Stimulated activated CD4-positive, alpha-beta T cell treated with anti-CD3 and anti-CD28 coated beads, Interleukin-12 subunit alpha, Interleukin-12 subunit beta, amount 100 ng/mL, for 48 hours (primary cell): ENCODE results near the gene MACROH2A1.
A peak's percentile ranks its signal among the peaks of the same experiment; 100 is the strongest.

ENCODE experiments used
- DNase-seq, 3 donors: peaks; one replicate each; pipeline ENCODE4 v3.0.0-alpha.2; 2020; ENCODE audit warnings: low read depth in 2 of 3, low spot score in 1 of 3

Gene MACROH2A1

DNA sequence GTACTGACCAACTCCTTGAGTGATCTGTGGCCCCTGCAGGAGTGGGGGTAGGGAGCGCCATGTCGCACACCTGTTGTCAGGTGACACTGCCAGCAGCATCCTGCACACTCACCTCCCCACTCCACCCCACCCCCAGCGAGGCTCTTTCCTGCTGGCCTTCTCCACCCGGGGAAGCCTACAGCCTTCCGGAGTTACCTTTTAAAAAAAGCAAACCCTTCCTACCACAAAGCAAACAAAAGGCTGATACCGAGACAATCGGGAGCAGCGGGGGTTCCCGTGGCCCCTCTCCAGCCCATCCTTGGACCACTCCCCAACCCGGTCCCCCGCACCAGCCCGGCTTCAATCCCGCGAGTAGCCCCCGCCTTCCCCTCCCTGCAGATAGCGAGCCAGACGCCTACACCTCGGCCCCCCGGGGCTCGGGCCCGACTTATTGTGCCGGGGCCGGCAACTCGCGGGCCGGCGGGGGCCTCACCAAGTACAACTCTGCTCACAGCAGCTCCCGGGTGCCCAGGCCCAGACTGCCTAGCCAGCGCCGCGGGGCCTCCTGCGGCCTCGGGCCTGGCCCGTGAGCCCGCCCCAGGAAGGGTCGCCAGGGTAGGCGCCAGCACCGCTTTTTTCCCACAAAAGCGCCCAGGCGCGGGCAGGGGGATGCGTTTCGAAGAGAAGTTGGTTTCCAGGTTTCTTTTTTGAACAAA, 724 bp downstream of the MACROH2A1 start:
- DNase-seq, result peak in 2 of 3 donors; percentile 20 to 30

DNA sequence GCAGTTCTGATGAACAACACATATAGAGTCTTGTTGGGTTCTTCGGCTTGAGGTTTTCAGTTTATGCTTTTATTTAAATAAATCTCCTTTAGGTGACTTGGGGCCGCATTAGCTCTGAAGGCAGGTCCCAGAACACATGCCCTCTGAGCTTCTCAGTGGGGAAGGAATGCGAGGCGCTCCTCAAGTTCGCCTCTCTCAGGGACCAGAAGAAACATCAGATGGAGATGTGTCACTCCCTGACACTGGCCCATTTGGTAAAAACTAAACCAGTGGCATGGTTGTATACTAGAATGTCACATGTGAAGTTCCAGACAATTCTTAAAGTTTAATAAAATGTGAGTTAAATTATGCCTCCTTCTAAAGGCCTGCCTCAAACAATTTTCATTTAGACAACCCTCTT, 1.9 kb downstream of the MACROH2A1 start:
- DNase-seq, result no peak

DNA sequence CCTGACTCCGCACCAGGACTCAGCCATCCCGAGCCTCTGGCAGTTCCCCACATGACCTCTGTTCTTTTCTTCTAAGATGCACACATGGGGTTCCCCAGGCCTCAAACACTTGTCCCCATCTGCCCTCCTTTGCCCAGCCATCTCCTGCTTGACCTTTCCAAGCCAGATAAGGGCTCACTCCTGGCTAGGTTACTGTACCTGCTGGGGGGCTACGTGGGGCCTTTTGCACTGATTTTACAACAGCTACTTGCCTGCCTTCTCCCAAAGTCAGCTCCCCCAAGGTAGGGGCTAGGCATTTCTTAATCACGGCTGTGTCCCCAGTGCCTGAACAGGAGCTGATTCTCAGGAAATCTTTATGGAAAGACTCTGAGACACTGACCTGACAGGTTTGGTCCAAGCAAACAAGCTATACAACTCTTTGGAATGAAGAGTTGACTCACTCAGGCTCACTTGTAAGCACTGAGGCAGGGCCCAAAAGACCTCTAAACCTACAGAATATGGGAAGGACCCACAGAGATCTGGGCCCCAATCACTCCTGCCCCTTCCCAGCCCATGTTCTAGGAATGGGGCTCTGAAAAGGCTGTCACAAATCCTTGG, 2.5 kb downstream of the MACROH2A1 start:
- no peak for DNase-seq

DNA sequence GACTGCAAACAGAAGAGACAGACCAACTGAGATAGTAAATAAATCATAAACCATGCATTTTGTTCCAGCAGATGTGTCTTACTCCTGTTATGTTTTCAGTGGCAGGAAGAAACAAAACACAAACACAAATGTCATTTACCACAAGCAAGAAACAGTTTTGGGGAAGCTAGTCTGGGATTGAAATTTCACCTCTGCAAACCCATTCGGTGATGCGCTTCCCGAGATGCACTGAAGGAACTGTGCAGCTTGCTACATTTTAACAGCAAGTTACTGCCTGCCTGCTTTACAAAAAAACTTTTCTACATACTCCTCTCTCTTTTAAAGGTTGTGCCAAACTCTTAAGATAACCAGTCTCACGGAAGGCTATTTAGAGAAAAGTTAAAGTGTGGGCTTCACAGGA, 3.2 kb downstream of the MACROH2A1 start:
- DNase-seq, result no peak

DNA sequence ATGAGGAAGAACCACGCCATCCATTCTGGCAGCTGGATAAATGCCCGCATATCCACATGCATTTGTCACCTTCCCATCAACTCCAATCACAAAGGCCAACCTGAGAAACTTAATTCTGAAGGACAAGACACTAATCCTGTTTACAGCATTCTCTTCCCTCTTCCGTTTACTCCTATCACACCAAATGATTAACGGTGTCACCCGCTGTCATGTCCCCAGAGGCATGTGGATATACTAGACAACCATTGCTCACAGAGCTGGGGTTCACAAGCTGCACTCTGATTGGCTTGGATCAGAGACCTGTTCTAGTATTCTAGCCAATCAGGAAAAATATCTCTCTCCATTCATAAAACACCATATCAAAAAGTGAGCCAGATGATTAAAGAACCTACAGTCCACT, 3.6 kb downstream of the MACROH2A1 start:
- DNase-seq, result no peak

DNA sequence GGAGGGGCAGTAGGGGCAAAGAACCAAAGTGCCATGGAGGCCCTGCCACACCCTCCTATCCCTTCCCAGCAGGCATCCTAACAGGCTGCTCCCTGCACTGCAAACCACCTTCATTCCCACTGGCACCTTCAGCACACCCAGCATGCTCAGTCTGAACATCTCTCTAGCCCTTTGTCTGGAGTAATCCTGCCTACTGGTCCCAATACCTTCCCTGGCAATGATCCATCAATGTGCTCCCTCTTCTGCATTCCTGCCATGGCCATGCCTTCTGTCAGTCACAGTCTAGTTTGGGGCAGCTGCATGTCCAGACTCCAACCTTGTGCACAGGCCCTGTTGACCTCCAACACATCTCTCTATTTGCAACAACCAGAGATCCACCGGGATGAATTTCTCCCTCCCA, 4.9 kb downstream of the MACROH2A1 start:
- DNase-seq, result no peak

DNA sequence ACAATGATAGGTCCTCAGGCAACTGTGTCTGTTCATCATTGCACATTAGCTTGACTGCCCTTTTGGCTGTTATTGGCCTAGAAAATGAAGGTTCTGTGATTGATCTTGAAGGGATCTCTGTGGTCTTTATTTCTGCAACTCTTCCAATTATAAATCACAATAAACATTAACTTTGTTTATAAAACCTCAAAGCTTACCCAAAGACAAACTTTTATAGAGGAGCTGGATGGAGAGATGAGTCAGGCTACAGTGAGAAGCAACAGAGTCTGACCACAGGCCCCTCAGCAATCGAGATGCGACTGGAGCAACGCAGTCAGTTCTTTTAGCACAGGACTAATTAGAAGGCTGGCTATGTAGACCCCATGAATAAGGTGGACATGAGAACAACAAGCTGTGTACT, 5.3 kb downstream of the MACROH2A1 start:
- no peak for DNase-seq

DNA sequence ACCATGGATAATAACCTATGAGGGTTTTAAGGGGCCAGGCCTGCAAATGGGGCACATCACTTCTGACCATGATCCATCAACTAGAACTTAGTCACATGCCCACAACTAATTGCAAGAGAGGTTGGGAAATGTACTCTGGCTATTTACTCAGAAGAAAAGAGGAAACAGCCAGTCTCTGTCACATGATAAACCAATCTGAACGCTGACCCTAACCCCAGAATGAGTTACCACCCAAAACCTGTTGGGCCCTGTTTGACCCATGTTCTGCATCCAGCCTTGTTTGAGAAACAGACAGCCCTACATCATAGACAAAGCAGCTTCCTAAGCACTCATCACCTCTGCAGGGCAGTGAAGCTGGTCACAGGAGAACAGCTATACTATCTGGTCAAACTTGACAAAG, 5.8 kb downstream of the MACROH2A1 start:
- DNase-seq, result no peak

DNA sequence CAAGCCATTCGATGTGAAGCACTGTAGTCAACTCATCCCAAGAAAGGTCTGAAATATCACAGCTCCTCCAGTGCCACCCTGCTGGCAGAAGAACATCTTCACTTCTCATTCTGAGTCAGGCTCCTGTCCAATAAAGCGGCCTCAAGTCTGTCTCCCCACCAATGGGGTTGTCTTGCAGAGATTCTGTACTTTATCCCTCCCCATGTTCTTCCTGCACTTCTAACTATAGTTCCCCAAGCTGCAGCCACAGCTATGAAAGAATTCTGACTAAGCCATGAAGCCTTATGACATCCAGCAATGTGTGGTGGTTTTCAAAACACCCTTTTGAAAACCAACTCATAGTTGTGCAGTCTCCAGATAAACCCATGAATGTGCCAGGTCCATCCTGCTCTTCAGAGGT, 6.8 kb downstream of the MACROH2A1 start:
- no peak for DNase-seq

DNA sequence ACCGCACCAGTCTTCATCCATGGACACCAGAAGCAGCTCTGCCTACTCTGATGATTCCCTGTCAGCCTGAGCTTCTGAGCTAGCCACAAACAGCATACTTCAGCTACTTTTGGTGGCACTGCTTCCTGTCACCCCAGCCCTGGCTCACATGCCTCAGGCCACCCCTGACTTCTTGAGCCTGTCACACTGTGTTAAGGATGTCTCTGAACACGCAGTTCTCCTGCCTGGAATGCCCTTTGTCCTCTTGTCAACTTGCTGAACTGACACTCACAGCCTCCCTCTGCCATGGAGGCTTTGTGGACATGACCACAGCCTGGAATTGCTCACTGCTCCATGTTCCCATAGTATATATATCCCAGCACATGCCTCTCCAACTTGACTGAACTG, 7.2 kb downstream of the MACROH2A1 start:
- no peak for DNase-seq

DNA sequence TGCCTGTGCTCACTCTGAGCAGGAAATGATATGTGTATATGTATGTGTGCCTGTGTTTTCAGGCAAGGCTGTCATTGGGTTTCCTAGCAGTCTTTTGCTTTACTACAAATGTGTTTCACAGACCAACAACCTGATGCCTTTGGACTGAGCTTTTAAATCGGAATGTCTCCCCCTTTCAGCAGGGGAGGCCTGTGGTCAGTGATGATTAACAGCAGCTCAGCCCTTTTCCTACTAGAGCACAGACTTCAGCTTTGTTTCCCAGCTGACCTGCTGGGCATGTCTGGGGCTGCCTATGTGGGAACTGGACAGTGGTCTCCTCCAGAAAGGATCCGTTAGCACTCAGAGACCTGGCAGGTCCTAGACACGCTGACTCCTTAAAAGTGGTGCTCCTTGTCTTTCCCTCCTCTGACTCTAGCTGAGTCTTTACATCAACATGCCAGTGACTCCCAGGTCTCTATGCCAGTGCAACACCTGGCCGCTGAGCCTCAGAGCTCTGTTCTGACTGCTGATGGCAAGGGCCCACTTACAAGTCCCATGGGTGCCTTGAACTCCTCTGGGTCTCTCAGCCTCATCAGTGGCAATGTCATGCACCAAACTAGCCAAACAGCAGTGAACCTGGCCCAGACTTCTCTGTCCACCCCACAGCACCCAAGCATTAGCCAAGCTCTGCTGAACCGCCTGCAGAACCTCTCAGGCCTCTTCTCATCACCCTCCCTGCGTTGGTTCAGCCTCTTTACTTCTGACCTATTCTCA, 7.7 kb downstream of the MACROH2A1 start:
- no peak for DNase-seq

DNA sequence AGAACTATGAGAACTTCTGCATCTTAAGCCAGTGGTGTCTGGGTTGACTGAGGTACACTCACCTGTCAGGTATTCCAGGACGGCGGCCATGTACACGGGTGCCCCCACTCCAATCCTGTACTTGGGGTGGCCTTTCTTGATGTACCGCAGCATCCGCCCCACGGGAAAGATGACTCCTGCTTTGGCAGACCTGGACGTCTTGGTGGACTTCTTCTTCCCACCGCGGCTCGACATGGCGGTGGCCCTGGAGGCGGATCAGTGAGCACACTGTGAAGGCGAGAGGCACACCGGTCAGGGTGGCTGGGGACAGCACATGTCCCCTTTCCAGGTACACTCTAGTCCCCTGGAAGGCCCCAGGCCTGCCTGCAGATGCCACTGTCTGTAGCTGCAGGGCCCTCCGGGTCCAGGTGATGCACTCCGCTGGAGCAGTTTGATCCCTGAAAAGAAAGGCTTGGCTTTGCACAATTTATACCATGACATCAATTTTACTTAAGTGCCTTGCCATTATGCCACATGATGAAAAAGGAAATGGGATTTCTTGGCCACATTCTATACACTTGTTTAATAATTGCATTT, 10.1 kb downstream of the MACROH2A1 start:
- no peak for DNase-seq

DNA sequence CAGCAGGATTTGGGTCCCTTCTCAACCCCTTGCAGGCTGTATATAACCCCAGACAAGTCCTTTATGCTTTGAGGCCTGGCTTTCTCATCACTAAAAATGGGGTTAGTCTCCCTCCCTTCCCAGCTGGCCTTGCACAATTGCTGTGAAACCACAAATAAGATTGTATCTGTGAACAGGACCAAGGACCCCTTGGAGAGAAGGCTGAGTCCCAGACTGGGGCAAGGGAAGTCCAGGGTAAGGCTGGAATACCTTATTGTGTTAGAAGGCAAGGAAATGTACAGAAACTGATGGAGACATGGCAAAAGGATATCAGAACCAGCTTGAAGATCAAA, 11.4 kb downstream of the MACROH2A1 start:
- DNase-seq, result no peak

DNA sequence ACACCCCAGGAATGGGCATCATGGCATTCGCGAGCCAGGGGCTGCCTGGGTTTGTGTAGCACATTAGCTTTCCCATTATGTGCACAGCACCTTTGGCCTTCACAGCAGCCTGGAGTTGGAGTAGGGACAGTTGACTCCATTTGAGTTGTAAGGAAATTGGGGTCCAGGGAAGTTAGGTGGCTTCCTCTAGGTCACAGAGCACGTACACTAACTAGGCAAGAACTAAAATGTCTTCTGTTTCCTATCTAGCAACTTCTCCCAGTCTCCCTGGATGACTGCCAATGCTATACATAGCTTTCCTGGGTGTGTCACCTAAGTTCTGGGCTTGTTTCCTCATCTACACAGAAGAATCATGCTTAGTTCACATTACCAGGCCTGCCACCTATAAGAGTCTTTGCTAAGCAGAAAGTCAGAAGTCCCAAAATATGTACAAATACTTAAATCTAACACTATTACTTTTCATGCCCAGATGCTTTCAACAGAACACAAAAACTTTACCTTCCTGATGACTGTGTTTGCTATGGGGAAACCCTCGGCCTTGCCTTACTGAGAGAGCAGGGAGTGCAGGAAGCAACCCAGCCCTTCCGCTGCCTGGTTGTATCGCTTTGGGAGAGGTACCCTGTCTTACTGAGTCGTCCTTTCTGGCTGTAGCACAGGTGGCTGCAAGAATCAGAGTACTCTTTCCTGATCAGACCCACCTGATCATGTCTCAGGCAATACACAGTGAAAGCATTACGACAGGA, 12.0 kb downstream of the MACROH2A1 start:
- no peak for DNase-seq

DNA sequence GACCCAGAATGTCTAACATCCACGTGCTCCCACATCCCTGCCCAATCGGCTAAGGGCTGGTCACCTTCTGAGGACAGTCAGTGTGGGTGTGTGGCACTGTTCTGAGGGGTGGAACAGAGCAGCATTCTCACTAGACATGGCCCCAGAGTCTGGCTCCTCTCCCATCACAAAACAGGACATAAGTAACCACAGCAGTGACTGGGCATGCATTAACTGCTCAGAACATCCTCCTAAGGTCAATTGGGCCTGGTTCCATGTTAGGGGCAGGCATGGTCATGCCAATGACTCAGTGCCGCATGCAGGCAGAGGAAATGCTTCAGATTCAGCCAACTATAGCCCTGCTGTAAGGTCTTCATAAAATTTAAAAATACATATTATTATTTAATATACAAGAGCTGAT, 12.9 kb downstream of the MACROH2A1 start:
- DNase-seq, result no peak

DNA sequence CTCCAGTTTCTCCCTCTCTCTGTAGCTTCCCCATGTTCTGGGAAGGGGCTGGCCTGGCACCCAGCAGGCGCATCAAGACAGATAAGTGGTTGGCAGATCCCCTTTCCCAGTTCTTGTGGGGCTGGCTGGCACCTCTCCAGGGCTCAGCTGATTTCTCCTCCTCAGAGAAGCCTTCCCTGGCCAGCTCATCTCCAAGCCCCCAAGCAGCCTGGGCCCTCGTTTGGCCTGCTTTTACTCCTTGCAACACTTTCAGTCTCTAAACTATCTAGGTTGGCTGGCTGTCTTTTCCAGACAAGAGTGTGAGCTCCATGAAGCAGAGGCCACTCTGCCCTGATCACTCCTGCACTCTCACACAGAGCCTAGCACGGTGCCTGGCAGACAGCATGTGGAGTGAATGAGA, 13.5 kb downstream of the MACROH2A1 start:
- no peak for DNase-seq

DNA sequence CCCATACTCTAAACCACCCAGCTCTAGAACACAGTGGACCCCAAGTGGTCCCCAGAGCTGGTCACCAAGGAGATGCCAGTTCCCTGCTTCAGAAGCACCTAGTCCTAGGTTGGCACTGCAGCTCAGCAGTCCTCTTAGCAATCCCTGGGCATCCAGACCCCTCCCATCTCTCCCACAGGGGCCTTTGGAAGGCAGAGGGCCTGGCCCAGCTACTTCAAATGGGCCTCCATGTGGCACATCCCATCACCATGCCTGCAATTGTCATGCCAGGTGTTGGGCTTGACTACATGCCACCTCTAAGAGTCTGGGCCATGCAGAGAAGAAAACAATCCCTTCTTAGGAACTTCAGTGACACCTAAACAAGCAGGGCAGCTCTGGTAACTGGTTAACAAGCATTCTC, 14.1 kb downstream of the MACROH2A1 start:
- DNase-seq, result no peak

DNA sequence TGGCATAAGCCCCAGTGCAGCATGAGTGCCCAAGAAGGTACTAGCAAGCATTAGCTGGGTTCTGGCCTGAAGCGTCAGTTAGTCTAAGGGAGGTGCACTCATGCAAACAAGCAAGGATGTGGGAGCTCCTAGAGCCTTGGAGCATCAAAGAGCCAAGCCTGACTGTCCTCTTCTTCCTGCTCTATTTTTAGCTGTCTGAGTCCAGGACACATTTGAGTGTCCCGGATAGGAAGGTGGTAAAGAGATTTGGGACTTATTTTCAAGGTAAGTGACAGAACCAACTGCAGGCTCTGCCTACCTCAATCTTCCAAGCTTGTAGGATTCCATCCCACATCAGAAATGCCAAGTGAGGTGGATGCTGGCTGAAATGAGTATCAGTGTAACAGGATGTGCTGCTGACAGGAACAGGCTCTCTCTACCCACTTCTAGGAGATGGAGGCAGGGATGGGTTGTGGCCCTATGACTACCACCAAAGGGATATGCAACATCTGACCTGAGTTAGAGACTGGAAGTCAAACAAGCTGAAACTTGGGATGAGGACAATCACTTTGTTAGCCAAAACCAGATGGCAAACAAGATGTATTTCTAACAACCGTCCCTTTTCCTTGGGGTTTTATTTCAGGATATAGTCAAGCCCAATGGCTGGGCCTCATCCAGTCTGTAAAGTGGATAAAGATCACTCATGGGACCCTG, 15.1 kb downstream of the MACROH2A1 start:
- no peak for DNase-seq

DNA sequence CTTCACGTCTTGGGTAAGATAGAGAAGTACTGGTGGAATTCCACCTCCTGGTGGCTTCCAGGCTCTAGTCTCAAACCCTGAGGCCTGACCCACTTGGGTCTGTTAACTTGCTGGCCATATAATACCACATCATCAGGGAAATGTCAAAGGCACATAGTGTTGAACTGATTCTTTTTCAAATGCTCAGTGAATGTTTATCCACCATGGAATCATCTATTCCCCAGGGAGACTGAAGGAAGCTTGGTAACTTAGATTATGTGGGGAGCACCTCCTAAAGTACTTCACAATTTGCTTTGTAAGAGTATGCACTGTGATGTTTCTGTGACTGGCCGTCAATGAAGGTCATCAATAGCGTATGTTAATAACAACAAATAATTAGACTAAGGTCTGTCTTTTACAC, 16.1 kb downstream of the MACROH2A1 start:
- DNase-seq, result no peak

DNA sequence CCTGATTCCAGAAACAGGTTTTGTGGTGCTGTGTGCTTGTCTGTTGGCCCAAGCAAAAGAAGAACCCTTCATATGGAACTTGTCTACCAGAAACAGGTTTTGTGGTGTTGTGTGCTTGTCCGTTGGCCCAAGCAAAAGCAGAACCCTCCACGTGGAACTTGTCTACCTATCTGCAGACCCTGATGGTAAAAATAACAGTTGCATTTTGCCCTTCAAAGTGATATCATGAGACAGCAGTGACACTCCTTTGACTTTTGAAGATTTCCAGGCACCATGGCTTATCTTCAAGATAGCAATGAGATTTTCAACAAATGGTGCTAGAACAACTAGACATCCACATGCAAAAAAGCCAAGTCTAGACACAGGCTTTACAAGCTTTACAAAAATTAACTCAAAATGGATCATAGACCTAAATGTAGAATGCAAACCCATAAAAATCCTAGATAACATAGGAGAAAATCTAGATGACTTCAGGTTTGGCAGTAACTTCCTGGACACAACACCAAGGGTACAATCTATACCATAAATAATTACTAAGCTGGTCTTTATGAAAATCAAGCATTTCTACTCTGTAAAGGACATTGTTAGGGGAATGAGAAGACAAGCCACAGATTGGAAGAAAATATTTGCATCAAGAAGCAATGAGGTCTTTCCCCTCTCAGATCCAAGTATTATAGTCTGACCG, 16.8 kb downstream of the MACROH2A1 start:
- DNase-seq, result no peak
